GM21447 (cell line): ENCODE data around the gene SRXN1.

Source experiments
- ATAC-seq: cut with Tn5 transposase; IDR thresholded peaks from one replicate; pipeline ENCODE4 v1.9.1; 2021; ENCODE audit not compliant: unreplicated experiment

The SRXN1 gene

GRCh38 chr20:609371-609964 lies 43.5 kb downstream of the SRXN1 start:
- no peak for ATAC-seq

DNA sequence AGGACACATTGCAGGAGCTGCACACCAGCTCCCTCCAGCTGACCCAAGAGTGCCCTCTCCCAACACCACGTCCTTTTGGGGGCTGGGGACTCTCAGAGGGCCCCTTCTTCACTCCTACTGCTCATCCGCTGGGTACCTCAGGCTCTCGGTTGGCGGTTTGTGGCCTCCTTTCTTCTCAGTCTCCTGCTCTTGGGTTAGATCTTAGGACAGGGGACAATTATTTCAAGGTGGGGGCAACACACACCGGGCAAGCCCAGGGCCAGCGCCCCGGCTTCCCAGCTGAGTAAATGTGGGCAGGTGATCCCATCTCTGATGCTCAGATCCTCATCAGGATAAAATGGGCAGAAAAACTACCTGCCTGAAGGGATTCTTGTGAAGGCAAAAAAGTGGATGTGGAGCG lies 44.0 kb downstream of the SRXN1 start:
- ATAC-seq: no peak

DNA sequence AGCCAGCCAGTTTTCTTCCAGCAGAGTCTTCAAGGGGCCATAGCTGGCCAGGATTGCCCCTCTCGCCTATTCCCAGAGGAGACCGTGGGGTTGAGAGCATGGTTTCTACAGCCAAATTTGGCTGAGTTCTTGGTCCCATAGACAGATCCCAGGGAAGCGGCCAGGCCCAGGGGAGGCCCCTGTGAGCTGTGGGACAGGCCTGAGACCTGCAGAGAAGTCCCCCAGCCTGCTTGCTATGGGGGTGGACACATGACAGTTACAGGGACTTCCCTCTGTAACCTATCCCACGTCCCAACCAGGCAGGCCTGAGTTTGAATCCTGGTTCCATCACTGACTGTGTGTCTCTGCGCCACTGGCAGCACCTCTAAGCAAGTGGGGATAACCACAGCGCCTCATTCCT lies 45.5 kb downstream of the SRXN1 start:
- ATAC-seq: no peak

GRCh38 chr20:605237-605636 lies 47.8 kb downstream of the SRXN1 start:
- no peak for ATAC-seq

- no peak for ATAC-seq
Observed at GRCh38 chr20:603116-603640, 49.8 kb downstream of the SRXN1 start.

DNA sequence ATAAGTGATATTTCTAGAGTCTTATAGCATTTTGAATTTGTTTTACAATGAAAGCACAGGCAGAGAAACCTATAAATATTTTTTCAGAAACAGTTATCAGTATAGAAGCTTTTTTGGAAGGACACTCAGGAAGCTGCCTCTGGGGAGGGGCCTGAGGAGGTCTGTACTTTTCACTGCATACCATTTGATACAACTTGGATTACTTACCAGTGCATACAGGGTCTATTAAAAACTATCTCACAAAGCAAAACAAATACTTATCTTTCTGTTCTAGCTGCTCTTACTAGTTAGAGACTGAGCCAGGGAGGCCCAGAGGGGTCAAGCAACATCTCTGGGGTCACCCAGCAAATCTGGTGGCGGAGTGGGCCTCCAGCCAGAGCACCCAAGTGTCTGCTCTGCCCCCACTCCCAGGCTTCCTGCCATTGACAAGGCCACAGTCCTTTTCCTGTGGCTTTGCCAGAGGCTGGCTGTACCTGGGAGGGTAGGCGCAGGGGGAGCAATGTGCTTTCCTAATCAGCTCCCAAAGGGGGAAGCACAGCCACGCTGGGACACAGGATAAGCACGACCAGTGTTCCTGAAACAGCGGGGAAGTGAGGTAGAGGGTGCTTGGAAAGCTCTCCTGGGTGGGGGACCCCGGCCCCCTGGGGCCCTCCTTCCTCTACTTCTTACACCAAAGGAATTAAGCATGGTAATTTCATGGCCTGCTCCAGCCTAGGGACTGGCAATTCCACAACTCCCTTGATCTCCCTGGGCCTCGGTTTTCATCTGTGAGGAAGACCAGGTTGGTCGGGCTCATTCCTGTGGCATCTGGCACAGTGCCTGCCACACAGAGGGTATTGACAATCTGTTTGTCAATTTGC lies 50.7 kb downstream of the SRXN1 start:
- ATAC-seq: no peak

- ATAC-seq: no peak
Observed at GRCh38 chr20:600736-601135, 52.3 kb downstream of the SRXN1 start.

DNA sequence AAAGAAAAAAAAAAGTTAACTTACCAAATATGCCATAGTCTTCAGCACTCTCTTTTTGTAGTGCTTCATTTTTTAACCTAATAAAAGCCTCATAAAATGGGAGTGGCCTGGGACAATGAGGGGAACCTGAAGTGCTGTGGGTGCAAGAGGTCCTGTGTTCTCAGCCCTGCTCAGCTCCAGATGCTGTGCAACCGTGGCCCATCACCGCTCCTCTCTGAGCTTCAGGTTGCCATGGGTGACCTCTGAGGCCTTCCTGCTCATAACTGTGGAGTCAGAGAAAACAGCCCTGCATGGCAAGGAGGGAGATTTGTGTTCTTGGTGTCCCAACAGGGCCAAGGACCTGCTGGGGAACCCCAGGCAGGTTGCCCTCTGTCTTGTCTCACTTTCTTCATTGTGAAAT lies 52.9 kb downstream of the SRXN1 start:
- ATAC-seq: no peak

DNA sequence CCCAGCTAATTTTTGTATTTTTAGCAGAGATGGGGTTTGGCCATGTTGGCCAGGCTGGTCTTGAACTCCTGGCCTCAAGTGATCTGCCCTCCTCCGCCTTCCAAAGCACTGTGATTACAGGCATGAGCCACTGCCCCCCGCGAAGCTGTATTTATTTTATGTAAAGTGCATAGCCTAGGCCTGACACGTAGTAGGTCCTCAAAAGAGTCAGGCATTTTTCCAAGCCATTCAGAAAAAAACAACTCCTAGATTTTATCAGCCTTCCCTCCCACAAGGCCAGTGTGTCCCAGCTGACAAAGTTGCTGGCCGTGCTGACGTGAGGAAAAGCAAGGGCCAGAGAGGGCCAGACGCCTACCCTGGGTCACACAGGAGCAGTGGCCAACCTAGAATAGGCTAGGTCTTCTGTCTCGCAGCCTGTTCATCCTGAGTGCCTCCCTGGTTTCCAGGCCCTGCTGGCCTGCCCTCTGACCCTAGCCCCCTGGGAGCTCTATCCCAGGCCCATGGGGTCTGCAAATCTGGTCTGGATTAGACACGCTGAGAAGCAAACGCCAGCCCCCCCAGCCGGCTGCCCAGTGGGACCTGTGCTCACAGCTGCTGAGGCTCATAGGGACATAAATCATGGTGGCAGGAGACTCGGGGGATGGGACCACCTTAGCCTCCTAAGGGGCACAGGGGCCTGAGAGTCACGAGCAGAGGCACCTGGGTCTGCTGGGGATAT lies 54.7 kb downstream of the SRXN1 start:
- ATAC-seq: no peak

GRCh38 chr20:597560-597959 lies 55.4 kb downstream of the SRXN1 start:
- no peak for ATAC-seq
